CD4-positive, alpha-beta T cell (primary cell): ENCODE data around the gene DDX6. TPM values are rescaled to one million over a fixed set of nuclear protein-coding genes. Genes with fewer than 3 reads are reported as not detected.
A peak's percentile ranks its signal among the peaks of the same experiment; 100 is the strongest.

Experiments
- ATAC-seq: fragments of 200-7000 bp; cut with Tn5 transposase; one replicate; pipeline ENCODE4 v1.10.0; 2022; ENCODE audit warnings: mild to moderate bottlenecking; ENCODE audit not compliant: poor library complexity
- CTCF ChIA-PET: fragments of 350-600 bp; sonication (Branson Sonifier 250); formaldehyde crosslinking; loops from one replicate; lab custom pipeline; 2021; ENCODE audit warnings: antibody characterized with exemption, inconsistent platforms; lab: Charles Lee
- POLR2A ChIA-PET: fragments of 350-600 bp; sonication (Branson Sonifier 250); formaldehyde crosslinking; loops from one replicate; lab custom pipeline; 2021; ENCODE audit warnings: antibody characterized with exemption, inconsistent platforms; lab: Charles Lee
- DNase-seq, 14 experiments: peaks; one replicate each; pipeline ENCODE4 v3.0.0-alpha.2; 2013 to 2020; ENCODE audit warnings: mixed read lengths in 2 of 14
- H3K27ac ChIP-seq, 2 donors: one replicate each; pipeline versions ENCODE4 v1.5.1 to v1.7.0; 2013; ENCODE audit warnings: low read length in 2 of 2, low read depth in 1 of 2, mild to moderate bottlenecking in 1 of 2
- H3K27me3 ChIP-seq, 2 experiments: 1 replicate in 1 of 2; 2 replicates in 1 of 2; pipeline versions ENCODE4 v1.6.1 to v1.7.0; 2013; ENCODE audit warnings: low read length in 2 of 2, control low read depth in 1 of 2, mild to moderate bottlenecking in 1 of 2, moderate library complexity in 1 of 2; ENCODE audit not compliant: insufficient read depth in 2 of 2, control insufficient read depth in 1 of 2
- H3K36me3 ChIP-seq: one replicate; pipeline ENCODE4 v1.6.1; 2013; ENCODE audit warnings: low read length, control low read depth; ENCODE audit not compliant: insufficient read depth
- H3K4me1 ChIP-seq: one replicate; pipeline ENCODE4 v1.6.1; 2013; ENCODE audit warnings: low read length, control low read depth; ENCODE audit not compliant: insufficient read depth
- H3K4me3 ChIP-seq: one replicate; pipeline ENCODE4 v1.5.1; 2013; ENCODE audit warnings: mild to moderate bottlenecking, low read length, moderate library complexity
- H3K9me3 ChIP-seq, 2 experiments: 1 replicate in 1 of 2; 2 replicates in 1 of 2; pipeline versions ENCODE4 v1.6.1 to v1.7.0; 2013; ENCODE audit warnings: low read length in 2 of 2, mild to moderate bottlenecking in 2 of 2, control low read depth in 1 of 2, moderate library complexity in 1 of 2; ENCODE audit not compliant: control insufficient read depth in 1 of 2, insufficient read depth in 1 of 2
- H3K27ac Mint-ChIP-seq: one replicate; pipeline ENCODE4 v1.8.0; 2020; ENCODE audit warnings: mixed read lengths
- H3K27me3 Mint-ChIP-seq: one replicate; pipeline ENCODE4 v1.8.0; 2021; ENCODE audit warnings: mixed read lengths
- H3K36me3 Mint-ChIP-seq: one replicate; pipeline ENCODE4 v1.8.0; 2021; ENCODE audit warnings: low read depth, mixed read lengths
- H3K4me1 Mint-ChIP-seq: one replicate; pipeline ENCODE4 v1.8.0; 2021; ENCODE audit warnings: low read depth, mixed read lengths
- H3K4me3 Mint-ChIP-seq: one replicate; pipeline ENCODE4 v1.8.0; 2020; ENCODE audit warnings: mild to moderate bottlenecking, mixed read lengths
- H3K9me3 Mint-ChIP-seq: one replicate; pipeline ENCODE4 v1.8.0; 2020; ENCODE audit warnings: mixed read lengths
- intact Hi-C, 2 experiments: fragments of 100-400 bp; cut with DNase I in 1 of 2; cut with micrococcal nuclease in 1 of 2; formaldehyde crosslinking; loops; one replicate each; pipeline versions ENCODE4 v1.15.1 to v1.9.0; 2023 to 2025; cut with DNase I, micrococcal nuclease
- total RNA-seq, 174 experiments: library from RNA in 2 of 174; stranded (reverse) in 2 of 174; gene quantifications; one replicate each; pipeline ENCODE4 v1.2.3 and lab custom pipeline; 2021 to 2026
- TF ChIP-seq, protein P1 (sequence below): fragments of 200-600 bp; IDR thresholded peaks from one replicate; pipeline ENCODE4 v1.8.0; 2022; ENCODE audit warnings: antibody characterized with exemption, mild to moderate bottlenecking

The DDX6 gene
- total RNA-seq, 2 experiments from 2014 or later, result 341 to 355 TPM

DNA sequence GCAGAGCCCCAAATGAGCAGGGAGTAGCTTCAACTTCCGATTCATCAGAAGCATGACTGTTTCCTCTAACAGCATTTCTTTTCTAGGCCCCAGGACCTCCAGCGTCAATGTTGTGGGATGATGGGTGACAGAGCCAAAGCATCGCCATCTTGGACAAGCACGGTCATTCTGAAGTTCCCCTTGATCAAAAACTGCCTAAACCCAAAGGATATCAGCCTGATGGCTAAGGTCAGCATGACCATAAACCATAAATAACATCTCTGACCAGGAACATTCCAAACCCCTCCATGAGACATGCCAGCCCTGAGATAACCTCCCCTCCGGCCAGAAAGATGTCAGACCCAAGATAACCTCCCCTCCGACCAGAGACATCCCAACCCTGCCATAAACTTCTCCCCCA is 82.7 kb downstream of the DDX6 start:
- Histone ChIP-seq H3K36me3 (no peaks in the 10 kb centered on the region), H3K27ac (no peak overlapping the region), H3K9me3 (no peaks in the 10 kb centered on the region), H3K4me1 (peaks cover 33% of the 10 kb centered on the region), H3K27me3 (no peaks in the 10 kb centered on the region), H3K4me3 (no peak overlapping the region)
- POLR2A ChIA-PET, result no interaction called here
- Mint-ChIP-seq H3K4me1 (peaks cover 36% of the 10 kb centered on the region), H3K4me3 (no peak overlapping the region), H3K27ac (peak overlapping the region; percentile 27), H3K9me3 (no peaks in the 10 kb centered on the region), H3K27me3 (no peaks in the 10 kb centered on the region), H3K36me3 (no peaks in the 10 kb centered on the region)
- intact Hi-C loops, result no loop called here
- CTCF ChIA-PET, result no interaction called here
- DNase-seq (no peak), ATAC-seq (no peak)
- TF ChIP-seq, protein P1, sequence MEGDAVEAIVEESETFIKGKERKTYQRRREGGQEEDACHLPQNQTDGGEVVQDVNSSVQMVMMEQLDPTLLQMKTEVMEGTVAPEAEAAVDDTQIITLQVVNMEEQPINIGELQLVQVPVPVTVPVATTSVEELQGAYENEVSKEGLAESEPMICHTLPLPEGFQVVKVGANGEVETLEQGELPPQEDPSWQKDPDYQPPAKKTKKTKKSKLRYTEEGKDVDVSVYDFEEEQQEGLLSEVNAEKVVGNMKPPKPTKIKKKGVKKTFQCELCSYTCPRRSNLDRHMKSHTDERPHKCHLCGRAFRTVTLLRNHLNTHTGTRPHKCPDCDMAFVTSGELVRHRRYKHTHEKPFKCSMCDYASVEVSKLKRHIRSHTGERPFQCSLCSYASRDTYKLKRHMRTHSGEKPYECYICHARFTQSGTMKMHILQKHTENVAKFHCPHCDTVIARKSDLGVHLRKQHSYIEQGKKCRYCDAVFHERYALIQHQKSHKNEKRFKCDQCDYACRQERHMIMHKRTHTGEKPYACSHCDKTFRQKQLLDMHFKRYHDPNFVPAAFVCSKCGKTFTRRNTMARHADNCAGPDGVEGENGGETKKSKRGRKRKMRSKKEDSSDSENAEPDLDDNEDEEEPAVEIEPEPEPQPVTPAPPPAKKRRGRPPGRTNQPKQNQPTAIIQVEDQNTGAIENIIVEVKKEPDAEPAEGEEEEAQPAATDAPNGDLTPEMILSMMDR, result no peak

DNA sequence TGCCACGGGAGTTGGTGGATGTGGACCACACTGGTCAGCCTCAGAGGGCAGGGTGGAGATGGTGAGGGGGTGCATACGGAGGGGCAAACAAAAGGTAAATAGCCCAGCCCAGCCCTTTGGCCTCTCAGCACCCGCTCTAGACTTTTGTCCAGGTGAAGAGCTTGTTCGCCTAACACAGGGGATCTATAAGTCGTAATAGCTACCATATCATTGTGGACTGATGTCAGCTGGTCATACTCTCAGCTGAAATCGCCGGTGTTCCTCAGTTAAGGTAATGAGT is 84.5 kb downstream of the DDX6 start:
- no peak overlapping the region for H3K27ac ChIP-seq
- no peak overlapping the region for H3K4me3 ChIP-seq
- Mint-ChIP-seq H3K27ac (peak overlapping the region; percentile 92), H3K36me3 (no peaks in the 10 kb centered on the region), H3K9me3 (no peaks in the 10 kb centered on the region), H3K27me3 (no peaks in the 10 kb centered on the region), H3K4me1 (peaks cover 38% of the 10 kb centered on the region), H3K4me3 (no peak overlapping the region)
- ATAC-seq (no peak), DNase-seq (no peak)
- no peaks in the 10 kb centered on the region for H3K36me3 ChIP-seq
- intact Hi-C loops, result no loop called here
- POLR2A ChIA-PET, result interaction anchor here (0.8 to 2.3 kb wide), 4 partner anchors 12 to 312 kb away, joined by 3 to 55 read pairs (median 4); partner anchors contain the start of gene RPS25
- CTCF ChIA-PET, result interaction anchor here (2.4 kb wide), 1 partner anchor 16 kb away, joined by 20 read pairs; no protein-coding TSS in a partner anchor
- peaks cover 34% of the 10 kb centered on the region for H3K4me1 ChIP-seq
- H3K27me3 ChIP-seq, result no peaks in the 10 kb centered on the region
- TF ChIP-seq, protein P1, result no peak
- no peaks in the 10 kb centered on the region for H3K9me3 ChIP-seq

DNA sequence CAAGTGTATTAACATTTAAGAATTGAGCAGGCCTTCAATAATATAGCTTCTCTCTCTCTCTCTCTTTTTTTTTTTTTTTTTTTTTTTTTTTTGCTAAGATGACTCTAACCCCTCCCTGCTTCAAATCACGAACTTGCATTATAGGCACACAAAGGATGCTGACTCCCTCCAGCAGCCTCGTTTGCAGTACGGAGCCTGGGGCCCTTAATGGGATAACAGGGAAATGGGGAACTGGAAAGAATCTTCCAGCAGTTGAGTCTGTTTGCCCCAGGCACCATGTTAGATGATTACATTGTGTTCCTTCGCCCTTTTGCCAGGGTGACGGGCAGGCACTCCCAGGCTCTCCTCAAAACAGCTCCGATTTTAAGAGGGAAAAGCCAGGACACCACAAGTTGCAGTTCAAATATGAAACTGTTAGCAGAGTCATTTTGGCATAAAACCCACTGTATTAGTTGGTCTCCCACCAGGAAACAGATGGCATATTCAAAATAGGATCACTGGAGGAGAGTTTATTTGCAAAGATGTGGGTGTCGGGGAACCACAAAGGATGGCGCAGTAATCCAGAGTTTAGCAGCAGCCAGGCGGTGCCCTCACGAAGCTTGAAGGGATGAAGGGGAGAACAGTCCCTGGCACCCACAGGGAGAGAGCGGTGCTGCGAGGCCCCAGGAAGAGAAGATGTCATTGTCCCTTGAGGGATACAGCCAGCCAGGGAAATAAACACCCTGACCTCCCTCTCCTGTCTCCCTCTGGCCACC is 85.0 kb downstream of the DDX6 start:
- H3K4me3 ChIP-seq, result no peak overlapping the region
- peaks cover 35% of the 10 kb centered on the region for H3K4me1 ChIP-seq
- intact Hi-C loops, result no loop called here
- ChIA-PET POLR2A (interaction anchor here (0.7 to 2.3 kb wide), 19 partner anchors 9 to 396 kb away, joined by 3 to 55 read pairs (median 5); partner anchors contain the start of genes CENATAC, DDX6, DPAGT1 and RPS25), CTCF (interaction anchor here (0.5 to 2.4 kb wide), 5 partner anchors 16 to 90 kb away, joined by 3 to 20 read pairs (median 3); no protein-coding TSS in a partner anchor)
- Mint-ChIP-seq H3K27me3 (no peaks in the 10 kb centered on the region), H3K9me3 (no peaks in the 10 kb centered on the region), H3K27ac (peak overlapping the region; percentile 92), H3K4me1 (peaks cover 38% of the 10 kb centered on the region), H3K4me3 (no peak overlapping the region), H3K36me3 (no peaks in the 10 kb centered on the region)
- H3K27me3 ChIP-seq, result no peaks in the 10 kb centered on the region
- no peaks in the 10 kb centered on the region for H3K9me3 ChIP-seq
- no peak for ATAC-seq
- no peaks in the 10 kb centered on the region for H3K36me3 ChIP-seq
- peak overlapping the region in 1 of 2 donors; percentile 60 for H3K27ac ChIP-seq
- no peak for DNase-seq
- TF ChIP-seq, protein P1, result no peak
